GM23338 (cell line): ENCODE data around the gene CRKL.

Experiments used
- EZH2 ChIP-seq: fragments of 200-600 bp; sonication (generic); IDR thresholded peaks from one replicate; pipeline ENCODE4 v1.8.0; 2017; ENCODE audit warnings: antibody characterized with exemption, mild to moderate bottlenecking, low read depth; ENCODE audit not compliant: unreplicated experiment
- EZH2phosphoT487 ChIP-seq: fragments of 200-600 bp; sonication (generic); IDR thresholded peaks from one replicate; pipeline ENCODE4 v1.8.1; 2018; ENCODE audit warnings: antibody characterized with exemption; ENCODE audit not compliant: unreplicated experiment
- JUNB ChIP-seq: IDR thresholded peaks from one replicate; pipeline ENCODE4 v1.6.1; 2016; ENCODE audit warnings: antibody characterized with exemption; ENCODE audit not compliant: unreplicated experiment
- POLR2AphosphoS5 ChIP-seq: IDR thresholded peaks from 2 replicates; pipeline ENCODE4 v1.6.1; 2016; ENCODE audit warnings: antibody characterized with exemption, low read depth
- TF ChIP-seq, protein P1 (sequence below), 2 experiments: fragments of 200-600 bp in 1 of 2; sonication (generic) in 1 of 2; conservative IDR thresholded peaks; 2 replicates each; pipeline versions ENCODE4 v1.5.1 to v1.6.1; 2016 to 2017; ENCODE audit warnings: antibody characterized with exemption in 2 of 2, low read depth in 2 of 2, mild to moderate bottlenecking in 2 of 2, moderate library complexity in 1 of 2
- TF ChIP-seq, protein P2 (sequence below): IDR thresholded peaks from 2 replicates; pipeline ENCODE4 v1.6.1; 2016; ENCODE audit warnings: antibody characterized with exemption
- TF ChIP-seq, protein P3 (sequence below): IDR thresholded peaks from one replicate; pipeline ENCODE4 v1.6.1; 2018; ENCODE audit warnings: antibody characterized with exemption; ENCODE audit not compliant: unreplicated experiment

DNA sequence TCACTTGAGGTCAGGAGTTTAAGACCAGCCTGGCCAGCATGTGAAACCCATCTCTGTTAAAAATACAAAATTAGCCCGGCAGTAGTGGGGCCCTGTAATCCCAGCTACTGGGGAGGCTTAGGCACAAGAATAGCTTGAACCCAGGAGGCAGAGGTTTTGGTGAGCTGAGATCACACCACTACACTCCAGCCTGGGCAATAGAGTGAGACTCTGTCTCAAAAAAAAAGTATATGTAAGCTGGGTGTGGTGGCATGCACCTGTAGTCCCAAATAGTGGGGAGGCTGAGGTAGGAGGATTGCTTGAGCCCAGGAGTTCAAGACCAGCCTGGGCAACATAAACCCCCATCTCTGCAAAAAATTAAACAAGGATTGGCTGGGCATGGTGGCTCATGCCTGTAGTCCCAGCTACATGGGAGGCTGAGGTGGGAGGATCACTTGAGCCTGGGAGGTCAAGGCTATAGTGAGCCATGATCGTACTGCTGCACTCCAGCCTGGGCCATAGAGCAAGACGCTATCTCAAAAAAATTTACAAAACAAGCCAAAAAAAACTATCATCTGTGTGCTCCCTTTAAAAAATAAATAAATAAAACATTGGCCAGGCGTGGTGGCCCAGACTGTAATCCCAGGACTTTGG is 10.8 kb downstream of the CRKL start:
- TF ChIP-seq EZH2 (no peak), EZH2phosphoT487 (no peak), JUNB (no peak), POLR2AphosphoS5 (no peak)
- TF ChIP-seq, protein P1, sequence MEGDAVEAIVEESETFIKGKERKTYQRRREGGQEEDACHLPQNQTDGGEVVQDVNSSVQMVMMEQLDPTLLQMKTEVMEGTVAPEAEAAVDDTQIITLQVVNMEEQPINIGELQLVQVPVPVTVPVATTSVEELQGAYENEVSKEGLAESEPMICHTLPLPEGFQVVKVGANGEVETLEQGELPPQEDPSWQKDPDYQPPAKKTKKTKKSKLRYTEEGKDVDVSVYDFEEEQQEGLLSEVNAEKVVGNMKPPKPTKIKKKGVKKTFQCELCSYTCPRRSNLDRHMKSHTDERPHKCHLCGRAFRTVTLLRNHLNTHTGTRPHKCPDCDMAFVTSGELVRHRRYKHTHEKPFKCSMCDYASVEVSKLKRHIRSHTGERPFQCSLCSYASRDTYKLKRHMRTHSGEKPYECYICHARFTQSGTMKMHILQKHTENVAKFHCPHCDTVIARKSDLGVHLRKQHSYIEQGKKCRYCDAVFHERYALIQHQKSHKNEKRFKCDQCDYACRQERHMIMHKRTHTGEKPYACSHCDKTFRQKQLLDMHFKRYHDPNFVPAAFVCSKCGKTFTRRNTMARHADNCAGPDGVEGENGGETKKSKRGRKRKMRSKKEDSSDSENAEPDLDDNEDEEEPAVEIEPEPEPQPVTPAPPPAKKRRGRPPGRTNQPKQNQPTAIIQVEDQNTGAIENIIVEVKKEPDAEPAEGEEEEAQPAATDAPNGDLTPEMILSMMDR (conservative IDR thresholded peaks at IDR 0.05; ENCODE audit: low read depth in 2 of 2) = no peak
- TF ChIP-seq, protein P2, sequence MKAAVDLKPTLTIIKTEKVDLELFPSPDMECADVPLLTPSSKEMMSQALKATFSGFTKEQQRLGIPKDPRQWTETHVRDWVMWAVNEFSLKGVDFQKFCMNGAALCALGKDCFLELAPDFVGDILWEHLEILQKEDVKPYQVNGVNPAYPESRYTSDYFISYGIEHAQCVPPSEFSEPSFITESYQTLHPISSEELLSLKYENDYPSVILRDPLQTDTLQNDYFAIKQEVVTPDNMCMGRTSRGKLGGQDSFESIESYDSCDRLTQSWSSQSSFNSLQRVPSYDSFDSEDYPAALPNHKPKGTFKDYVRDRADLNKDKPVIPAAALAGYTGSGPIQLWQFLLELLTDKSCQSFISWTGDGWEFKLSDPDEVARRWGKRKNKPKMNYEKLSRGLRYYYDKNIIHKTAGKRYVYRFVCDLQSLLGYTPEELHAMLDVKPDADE = no peak
- TF ChIP-seq, protein P3, sequence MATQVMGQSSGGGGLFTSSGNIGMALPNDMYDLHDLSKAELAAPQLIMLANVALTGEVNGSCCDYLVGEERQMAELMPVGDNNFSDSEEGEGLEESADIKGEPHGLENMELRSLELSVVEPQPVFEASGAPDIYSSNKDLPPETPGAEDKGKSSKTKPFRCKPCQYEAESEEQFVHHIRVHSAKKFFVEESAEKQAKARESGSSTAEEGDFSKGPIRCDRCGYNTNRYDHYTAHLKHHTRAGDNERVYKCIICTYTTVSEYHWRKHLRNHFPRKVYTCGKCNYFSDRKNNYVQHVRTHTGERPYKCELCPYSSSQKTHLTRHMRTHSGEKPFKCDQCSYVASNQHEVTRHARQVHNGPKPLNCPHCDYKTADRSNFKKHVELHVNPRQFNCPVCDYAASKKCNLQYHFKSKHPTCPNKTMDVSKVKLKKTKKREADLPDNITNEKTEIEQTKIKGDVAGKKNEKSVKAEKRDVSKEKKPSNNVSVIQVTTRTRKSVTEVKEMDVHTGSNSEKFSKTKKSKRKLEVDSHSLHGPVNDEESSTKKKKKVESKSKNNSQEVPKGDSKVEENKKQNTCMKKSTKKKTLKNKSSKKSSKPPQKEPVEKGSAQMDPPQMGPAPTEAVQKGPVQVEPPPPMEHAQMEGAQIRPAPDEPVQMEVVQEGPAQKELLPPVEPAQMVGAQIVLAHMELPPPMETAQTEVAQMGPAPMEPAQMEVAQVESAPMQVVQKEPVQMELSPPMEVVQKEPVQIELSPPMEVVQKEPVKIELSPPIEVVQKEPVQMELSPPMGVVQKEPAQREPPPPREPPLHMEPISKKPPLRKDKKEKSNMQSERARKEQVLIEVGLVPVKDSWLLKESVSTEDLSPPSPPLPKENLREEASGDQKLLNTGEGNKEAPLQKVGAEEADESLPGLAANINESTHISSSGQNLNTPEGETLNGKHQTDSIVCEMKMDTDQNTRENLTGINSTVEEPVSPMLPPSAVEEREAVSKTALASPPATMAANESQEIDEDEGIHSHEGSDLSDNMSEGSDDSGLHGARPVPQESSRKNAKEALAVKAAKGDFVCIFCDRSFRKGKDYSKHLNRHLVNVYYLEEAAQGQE = no peak
